Activated T-helper 1 cell treated with Interleukin-2 at 50 U/mL for 16 hours (primary cell): ENCODE measurements around the gene TRO.

Experiments used
- DNase-seq: peaks from one replicate; pipeline ENCODE4 v3.0.0-alpha.2; 2020; ENCODE audit warnings: low read depth

Gene TRO, protein sequence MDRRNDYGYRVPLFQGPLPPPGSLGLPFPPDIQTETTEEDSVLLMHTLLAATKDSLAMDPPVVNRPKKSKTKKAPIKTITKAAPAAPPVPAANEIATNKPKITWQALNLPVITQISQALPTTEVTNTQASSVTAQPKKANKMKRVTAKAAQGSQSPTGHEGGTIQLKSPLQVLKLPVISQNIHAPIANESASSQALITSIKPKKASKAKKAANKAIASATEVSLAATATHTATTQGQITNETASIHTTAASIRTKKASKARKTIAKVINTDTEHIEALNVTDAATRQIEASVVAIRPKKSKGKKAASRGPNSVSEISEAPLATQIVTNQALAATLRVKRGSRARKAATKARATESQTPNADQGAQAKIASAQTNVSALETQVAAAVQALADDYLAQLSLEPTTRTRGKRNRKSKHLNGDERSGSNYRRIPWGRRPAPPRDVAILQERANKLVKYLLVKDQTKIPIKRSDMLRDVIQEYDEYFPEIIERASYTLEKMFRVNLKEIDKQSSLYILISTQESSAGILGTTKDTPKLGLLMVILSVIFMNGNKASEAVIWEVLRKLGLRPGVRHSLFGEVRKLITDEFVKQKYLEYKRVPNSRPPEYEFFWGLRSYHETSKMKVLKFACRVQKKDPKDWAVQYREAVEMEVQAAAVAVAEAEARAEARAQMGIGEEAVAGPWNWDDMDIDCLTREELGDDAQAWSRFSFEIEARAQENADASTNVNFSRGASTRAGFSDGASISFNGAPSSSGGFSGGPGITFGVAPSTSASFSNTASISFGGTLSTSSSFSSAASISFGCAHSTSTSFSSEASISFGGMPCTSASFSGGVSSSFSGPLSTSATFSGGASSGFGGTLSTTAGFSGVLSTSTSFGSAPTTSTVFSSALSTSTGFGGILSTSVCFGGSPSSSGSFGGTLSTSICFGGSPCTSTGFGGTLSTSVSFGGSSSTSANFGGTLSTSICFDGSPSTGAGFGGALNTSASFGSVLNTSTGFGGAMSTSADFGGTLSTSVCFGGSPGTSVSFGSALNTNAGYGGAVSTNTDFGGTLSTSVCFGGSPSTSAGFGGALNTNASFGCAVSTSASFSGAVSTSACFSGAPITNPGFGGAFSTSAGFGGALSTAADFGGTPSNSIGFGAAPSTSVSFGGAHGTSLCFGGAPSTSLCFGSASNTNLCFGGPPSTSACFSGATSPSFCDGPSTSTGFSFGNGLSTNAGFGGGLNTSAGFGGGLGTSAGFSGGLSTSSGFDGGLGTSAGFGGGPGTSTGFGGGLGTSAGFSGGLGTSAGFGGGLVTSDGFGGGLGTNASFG (N-terminal part only)

DNA sequence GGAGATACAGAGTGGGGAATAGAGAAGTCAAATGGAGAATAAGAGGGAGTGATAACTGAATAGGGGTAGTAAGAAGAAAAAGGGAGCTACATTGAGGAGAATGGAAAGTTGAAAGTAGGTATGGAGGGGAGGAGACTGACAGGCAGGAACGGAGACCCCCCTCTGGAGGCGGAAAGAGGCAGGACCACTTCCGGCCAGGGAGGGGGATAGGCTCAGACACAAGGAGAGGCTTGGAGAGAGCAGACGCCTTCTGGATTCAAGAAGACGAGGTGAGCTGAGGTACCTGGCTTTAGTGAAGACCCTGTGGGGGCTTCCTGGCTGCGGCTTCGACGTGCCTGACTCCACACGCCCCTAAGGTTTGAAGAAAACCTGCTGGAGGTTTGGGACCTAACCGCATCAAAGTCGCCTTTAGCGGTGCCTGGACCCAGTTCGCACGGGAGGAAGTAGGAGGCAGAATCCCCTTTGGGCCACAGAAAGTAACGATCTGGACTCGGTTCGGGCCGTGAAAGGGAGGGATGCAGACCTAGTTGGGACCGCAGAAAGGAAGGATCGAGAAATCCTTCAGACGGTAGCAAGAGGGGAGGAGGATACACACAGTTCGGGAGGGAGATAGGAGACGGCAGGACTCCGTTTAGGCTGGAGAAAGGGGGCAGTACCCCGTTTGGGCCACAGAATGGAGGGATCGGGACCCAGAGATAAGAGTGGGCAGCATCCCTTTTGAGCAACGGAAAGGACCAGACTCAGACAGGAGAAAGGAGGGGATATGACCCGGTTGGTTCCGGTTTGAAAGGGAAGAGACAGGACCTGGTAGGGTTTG is at the start of gene TRO:
TSS of gene TRO (plus strand) at position 215 of the 817 bp plus-strand sequence. CDS start 1,423 bp downstream, outside the sequence.
- DNase-seq, result no peak

DNA sequence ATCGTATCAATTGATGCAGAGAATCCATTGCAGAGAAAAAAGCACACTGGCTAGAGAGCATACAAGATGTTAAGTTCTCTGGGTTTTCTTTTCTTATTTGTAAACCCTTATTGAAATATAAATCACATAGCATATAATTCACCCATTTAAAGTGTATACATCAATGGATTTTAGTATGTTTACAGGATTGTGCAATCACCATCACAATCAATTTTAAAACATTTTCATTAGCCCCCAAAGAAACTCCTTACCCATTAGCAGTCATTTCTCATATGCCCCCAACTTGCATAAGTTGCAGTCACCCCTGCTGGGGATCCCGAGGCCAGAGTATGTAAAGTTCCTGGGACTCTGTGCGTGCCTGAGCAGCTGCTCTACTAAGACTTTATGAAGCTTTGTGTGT is 34.9 kb upstream of the TRO start:
- DNase-seq, result no peak

DNA sequence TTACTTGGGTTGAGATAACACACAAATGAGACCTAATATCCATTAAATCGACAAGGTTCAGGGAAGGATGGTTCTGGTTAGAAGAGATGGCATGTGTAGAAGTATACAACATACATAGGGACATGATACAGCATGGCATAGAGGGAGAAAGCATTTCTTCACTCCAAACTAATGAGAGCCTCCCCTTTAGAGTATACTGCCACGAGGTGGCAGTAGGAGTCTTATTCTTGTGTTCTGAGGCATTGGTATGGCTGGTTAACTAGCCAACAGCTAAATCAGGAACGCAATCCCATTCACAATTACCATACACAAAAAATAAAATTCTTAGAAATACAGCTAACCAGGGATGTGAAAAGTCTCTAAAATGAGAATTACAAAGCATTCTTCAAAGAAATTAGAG is 29.1 kb upstream of the TRO start:
- no peak for DNase-seq

DNA sequence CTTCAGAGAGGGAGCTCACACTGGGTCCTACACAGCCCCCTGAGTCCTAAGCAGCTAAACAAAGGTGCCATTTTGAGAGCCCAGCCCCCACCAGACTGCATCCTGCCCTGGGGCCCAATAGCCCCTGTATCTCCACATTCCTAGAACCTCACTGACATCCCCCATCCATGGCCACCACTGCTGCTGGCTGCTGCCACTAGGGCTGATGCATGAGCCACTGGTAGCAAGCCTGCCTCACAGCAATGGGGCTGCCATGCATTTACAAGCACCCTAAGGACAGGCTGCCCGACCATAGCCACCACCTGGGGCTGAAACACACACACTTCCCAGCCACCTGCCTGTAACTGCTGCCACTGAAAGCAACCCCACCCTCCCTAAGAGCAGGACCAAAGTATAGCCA is 26.5 kb upstream of the TRO start:
- DNase-seq, result no peak

DNA sequence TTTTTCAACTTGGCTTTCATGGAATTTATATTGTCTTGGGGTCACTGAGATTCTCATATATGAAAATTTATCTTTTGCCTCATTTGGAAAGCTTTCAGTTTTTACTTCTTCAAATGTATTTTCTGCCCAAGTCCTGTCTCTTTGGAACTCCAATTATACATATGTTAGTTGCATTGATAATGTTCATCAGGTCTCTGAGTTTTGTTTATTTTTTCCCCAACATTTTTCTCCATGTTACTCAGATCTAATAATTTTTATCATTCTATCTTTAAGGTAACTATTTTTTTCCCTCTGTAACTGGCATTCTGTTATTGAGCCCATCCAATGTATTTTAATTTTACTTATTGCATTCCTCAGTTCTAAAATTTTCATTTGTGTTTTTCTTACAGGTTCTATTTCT is 10.7 kb upstream of the TRO start:
- DNase-seq, result no peak

DNA sequence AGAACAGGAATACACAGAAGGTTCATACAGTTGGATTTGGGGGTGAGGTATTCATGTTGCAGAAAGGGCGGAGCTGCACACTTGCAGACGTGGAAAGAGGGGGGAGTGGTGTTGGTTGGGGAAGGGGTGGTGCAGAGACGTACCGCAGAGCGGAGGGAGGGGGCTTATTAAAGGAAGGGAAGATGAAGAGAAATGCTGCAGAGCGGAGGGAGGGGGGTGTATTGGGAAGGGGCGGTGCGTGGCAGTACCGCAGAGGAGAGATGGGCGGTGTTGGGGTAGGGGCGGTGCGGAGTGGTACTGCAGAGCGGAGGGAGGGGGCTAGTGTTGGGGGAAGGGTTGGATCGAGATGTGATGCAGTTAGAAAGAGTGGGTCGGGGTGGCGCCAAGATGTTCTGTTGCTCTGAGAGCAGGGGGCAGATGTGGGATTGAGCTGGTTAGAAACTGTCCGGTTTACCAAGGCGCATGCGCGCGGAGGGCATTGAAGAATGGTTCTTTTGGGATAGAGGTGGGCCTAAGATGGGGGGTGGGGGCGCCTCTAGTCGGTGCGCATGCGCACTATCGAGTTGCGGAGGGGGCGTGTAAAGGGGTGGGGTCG is 900 bp downstream of the TRO start:
- DNase-seq, result no peak

DNA sequence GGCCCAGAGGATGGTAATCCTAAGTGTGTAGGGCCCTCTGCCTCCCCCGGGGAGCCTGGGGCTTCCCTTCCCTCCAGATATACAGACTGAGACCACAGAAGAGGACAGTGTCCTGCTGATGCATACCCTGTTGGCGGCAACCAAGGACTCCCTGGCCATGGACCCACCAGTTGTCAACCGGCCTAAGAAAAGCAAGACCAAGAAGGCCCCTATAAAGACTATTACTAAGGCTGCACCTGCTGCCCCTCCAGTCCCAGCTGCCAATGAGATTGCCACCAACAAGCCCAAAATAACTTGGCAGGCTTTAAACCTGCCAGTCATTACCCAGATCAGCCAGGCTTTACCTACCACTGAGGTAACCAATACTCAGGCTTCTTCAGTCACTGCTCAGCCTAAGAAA is 1.9 kb downstream of the TRO start:
- no peak for DNase-seq

DNA sequence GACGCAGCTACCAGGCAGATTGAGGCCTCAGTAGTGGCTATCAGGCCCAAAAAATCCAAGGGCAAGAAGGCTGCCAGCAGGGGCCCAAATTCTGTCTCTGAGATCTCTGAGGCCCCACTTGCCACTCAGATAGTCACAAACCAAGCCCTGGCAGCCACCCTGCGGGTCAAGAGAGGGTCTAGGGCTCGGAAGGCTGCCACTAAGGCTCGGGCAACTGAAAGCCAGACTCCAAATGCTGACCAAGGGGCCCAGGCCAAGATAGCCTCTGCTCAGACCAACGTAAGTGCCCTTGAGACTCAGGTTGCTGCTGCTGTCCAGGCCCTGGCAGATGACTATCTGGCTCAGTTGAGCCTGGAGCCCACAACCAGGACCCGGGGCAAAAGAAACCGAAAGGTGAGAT is 2.8 kb downstream of the TRO start:
- no peak for DNase-seq

DNA sequence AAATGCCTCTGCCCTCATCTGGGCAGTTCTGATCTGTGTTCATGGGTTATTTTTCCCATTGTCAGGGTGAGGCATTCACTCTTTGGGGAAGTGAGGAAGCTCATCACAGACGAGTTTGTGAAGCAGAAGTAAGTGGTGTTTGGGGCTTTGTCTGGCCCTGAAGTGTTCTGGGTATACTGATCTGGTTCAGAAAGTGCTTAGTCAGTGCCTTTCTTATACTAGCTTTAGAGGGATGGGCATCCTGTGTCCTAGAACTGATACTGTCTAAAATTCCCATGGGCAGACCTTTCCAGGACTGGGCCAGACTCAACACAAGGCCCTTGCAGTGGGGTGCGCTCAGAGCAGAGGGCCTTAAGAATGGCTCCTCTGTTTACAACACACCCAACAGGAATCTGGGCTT is 6.4 kb downstream of the TRO start:
- DNase-seq, result no peak

DNA sequence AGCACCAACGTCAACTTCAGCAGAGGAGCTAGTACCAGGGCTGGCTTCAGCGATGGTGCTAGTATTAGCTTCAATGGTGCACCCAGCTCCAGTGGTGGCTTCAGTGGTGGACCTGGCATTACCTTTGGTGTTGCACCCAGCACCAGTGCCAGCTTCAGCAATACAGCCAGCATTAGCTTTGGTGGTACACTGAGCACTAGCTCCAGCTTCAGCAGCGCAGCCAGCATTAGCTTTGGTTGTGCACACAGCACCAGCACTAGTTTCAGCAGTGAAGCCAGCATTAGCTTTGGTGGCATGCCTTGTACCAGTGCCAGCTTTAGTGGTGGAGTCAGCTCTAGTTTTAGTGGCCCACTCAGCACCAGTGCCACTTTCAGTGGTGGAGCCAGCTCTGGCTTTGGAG is 8.3 kb downstream of the TRO start:
- no peak for DNase-seq

DNA sequence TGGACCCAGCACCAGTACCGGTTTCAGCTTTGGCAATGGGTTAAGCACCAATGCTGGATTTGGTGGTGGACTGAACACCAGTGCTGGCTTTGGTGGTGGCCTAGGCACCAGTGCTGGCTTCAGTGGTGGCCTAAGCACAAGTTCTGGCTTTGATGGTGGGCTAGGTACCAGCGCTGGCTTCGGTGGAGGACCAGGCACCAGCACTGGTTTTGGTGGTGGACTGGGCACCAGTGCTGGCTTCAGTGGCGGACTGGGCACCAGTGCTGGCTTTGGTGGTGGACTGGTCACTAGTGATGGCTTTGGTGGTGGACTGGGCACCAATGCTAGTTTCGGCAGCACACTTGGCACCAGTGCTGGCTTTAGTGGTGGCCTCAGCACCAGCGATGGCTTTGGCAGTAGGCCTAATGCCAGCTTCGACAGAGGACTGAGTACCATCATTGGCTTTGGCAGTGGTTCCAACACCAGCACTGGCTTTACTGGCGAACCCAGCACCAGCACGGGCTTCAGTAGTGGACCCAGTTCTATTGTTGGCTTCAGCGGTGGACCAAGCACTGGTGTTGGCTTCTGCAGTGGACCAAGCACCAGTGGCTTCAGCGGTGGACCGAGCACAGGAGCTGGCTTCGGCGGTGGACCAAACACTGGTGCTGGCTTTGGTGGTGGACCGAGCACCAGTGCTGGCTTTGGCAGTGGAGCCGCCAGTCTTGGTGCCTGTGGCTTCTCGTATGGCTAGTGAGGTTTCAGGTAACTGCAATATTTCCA is 9.8 kb downstream of the TRO start:
- no peak for DNase-seq

DNA sequence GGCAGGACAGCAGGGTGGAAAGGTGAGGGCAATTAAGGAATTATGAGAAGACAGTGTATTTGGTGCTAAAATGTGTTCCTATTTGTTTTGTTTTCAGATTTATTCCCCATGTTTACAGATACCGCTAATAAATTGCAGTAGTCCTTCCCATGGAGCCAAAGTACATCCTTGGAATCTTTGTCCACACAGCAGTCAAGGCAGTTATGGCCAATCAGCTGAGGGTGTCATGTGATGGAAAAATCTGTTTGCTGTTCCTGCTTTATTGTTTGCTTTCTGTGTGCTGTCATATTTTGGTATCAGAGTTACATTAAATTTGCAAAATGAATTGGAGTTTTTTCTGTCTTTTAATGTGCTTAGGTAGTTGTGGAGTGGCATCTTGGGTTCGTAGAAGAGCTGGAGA is 10.5 kb downstream of the TRO start:
- DNase-seq, result no peak

DNA sequence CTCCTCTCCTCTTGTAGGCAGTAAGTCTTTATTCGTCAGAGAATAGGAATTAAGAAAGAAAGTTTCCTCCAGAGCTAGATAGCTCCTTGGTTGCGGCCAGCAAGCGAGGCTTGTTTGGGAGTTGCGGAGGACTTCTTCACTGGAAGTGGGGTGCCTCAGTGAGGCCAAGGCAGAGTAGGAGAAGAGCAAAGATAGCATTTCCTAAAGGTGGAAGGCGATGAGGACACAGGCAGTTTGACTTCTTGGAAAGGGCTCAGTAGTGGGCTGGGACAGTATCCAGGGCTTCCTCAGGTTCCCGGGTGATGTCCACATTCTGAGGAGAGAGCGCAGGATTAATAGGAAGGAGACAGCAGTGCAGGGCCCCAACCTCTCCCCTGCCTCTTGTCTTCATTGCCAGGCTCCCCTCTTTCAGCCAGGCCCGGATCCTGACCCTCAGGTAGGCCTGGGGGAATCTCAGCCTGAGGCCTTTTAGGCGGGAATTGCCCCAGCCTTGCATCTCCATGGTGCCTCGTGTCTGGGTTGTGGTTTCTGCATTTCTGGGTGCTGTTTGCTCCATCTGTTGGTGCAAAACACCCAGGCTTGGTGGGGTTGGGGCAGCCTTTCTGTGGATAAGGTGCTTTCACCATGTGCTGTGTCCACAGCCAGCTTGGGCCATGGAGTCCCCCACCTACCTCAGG is 12.7 kb downstream of the TRO start:
- DNase-seq, result no peak

DNA sequence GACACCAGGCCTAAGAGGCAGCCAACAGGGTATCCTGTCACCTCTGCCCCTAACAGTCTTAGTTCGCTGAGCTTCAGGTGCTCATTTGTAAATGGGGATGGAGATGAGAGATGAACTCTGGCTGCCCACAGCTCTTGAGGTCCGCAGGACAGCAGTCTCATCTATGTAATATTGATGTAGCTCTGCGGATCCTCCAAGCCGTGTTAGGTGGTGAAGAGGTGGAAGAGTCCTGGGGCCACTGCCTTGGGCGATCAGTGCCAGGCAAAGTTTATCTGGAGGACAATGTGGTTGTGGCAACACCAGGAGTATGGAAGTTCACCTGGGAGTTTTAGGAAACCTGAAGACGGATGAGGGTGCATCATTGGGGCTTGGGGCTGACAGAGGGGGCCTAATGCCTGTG is 13.4 kb downstream of the TRO start:
- no peak for DNase-seq

DNA sequence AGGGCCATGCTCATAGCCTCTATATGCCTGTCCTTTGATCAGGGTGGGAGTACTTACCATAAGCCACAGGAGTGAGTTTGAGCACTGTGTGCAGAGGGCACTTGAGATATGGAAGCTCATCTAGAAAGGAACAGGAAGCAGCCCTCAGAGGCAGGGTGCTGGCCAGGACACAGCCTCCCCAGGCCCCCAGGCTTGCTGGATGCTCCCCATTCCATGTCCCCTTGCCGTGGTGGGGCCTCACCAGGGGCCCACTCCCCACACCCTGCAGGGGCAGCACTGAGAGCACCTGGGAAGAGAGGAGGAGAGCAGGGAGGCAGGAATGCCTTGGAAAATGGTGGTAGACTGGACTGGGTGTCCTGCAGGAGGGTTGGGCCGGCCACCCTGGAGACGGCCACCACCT is 14.3 kb downstream of the TRO start:
- DNase-seq, result no peak

DNA sequence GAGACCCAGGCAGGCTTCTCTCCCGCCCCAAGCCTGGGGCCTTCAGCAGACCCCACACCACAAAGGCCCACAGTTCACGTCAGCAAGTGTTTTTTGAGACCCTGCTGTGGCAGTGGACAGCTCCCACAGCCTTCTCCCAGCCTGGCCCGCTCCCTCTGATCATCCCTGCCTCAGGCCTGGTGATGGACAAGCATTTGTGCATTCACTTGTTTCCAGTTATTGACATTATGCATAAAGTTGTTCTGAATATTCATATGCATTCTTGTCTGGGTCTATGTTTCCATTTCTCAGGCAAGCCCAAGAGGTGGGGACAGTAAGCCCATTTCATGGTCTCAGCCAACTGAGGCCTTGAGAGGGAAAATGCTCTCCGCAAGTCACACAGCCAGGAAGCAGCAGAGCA is 14.7 kb downstream of the TRO start:
- DNase-seq, result no peak

DNA sequence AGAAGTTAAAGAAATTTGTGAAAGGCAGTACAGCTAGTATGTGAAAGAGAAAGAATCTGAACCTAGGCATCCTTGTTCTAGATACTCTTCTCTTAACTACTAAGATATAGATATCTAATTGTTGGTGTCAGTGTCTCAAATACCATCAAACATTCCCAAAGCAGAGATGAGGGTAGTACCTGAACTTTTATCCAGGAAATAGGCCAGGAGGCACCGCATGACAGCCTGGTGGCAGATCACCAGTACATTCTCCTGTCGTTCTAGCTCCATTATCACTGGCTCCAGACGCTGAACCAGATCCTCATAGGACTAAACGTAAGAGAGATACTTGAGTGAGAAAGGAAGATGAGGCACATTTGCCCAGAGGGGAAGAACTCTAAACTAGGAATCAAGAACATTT is 16.8 kb downstream of the TRO start:
- DNase-seq, result no peak

DNA sequence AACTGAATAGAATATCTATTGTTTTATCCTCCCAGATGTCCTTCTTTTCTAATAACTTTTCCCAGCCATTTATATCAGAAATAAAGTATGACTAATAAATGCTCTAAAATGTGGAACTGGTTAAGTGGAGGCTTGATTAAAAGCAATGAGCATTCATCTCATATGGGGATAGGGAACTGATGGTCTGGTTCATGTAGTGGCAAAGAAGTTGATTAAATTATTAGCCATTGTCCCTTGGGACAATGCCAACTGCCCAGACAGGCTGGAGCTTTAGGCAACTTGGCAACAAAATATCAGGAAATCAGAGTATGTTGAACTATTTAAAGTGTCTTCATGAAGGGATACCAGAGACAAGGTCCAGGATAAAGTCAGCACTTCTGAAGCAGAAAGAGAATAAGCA is 24.2 kb downstream of the TRO start:
- no peak for DNase-seq

DNA sequence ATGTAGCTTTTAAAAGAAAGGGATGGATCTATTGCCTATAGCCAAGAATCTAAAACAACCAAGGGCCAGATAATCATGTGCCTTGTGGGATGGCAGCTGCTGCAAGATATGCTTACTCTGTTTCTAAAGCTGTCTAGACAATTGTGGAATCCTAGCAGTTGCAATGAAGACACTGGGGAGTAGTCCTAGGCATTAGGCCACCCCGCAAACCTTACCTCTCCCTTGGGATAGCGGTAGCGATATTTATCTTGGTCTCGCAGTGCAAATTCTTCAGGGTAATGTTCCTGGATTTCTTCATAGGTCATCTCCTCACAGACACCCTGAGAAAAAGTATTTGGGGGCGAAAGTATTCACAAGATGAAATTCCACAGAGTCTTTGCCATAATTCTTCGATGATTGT is 24.6 kb downstream of the TRO start:
- DNase-seq, result no peak
